ENCODE results near the gene LIF.

- TF ChIP-seq CTCF (IDR thresholded peaks at IDR 0.05) (no peak), MAX (IDR thresholded peaks at IDR 0.05; ENCODE audit: low read depth) (no peak), FOXM1 (IDR thresholded peaks at IDR 0.05; ENCODE audit: low read depth) (no peak), POLR2AphosphoS5 (IDR thresholded peaks at IDR 0.05; ENCODE audit: low read depth, low read length) (no peak), PBX3 (IDR thresholded peaks at IDR 0.05) (no peak), RAD21 (IDR thresholded peaks at IDR 0.05; ENCODE audit: low read length) (no peak), REST (IDR thresholded peaks at IDR 0.05; ENCODE audit: low read depth, low read length) (peak; percentile 19; the same call in 1 of the 2 replicates), MXI1 (IDR thresholded peaks at IDR 0.05; ENCODE audit: low read depth, low read length) (no peak), NRF1 (IDR thresholded peaks at IDR 0.05; ENCODE audit: low read depth, low read length) (no peak), SMC3 (IDR thresholded peaks at IDR 0.05; ENCODE audit: low read depth, low read length) (no peak)
These were observed 1.2 kb downstream of the LIF start for GRCh38 chr22:30245181-30245984.

Measured in SK-N-SH (cell line).